ENCODE data around the gene EME1. TPM values are rescaled to one million over a fixed set of nuclear protein-coding genes. Genes with fewer than 3 reads are reported as not detected.

EME1 gene
- total and polyA plus RNA-seq, 2 of the 13 experiments (the other 11 are each of a cell fraction or from before 2014, with no cell fraction given): 20.7 to 24.6 TPM

DNA sequence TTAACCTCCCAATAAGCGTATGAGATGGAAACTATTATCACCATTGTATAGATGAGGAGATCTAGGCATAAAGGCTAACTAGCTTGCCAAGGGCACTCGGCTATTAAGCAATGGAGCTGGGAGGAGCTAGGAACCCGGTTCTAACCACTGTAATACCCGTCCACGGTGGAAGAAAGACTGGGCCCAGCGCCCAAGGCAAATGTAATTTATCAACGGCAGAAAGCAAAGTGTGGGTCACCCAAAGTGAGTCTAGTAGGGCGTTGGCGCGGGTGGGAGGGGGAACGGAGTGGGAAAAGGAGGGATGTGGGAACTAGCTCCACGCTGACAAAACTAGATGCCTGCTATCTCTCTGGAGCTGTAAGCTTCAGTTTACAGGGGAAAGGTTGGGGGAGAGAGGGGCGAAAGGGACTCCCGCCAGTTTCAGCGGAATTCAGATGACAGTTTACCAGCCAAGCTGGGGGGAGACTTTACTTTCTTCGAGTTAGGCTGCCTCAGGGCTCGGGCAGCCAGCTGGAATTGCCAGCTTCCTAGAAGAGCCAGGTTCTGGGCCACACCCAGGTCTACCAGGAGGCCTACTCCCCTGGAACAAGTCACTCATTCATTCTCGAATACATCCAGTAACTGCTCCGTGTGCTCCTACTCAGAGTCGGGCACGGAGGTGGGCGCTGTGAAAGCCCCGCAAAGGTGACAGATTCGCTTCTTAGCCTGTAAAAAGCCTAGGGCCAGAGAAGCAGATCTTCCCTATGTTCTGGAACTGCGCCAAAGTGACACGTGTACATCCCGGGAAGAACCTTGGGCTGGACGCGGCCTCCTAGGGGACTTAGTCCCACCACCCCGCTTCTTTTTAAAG, 23.5 kb downstream of the EME1 start (continued):
- TF ChIP-seq, protein P1, sequence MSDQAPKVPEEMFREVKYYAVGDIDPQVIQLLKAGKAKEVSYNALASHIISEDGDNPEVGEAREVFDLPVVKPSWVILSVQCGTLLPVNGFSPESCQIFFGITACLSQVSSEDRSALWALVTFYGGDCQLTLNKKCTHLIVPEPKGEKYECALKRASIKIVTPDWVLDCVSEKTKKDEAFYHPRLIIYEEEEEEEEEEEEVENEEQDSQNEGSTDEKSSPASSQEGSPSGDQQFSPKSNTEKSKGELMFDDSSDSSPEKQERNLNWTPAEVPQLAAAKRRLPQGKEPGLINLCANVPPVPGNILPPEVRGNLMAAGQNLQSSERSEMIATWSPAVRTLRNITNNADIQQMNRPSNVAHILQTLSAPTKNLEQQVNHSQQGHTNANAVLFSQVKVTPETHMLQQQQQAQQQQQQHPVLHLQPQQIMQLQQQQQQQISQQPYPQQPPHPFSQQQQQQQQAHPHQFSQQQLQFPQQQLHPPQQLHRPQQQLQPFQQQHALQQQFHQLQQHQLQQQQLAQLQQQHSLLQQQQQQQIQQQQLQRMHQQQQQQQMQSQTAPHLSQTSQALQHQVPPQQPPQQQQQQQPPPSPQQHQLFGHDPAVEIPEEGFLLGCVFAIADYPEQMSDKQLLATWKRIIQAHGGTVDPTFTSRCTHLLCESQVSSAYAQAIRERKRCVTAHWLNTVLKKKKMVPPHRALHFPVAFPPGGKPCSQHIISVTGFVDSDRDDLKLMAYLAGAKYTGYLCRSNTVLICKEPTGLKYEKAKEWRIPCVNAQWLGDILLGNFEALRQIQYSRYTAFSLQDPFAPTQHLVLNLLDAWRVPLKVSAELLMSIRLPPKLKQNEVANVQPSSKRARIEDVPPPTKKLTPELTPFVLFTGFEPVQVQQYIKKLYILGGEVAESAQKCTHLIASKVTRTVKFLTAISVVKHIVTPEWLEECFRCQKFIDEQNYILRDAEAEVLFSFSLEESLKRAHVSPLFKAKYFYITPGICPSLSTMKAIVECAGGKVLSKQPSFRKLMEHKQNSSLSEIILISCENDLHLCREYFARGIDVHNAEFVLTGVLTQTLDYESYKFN (CRISPR knock-in tag; conservative IDR thresholded peaks at IDR 0.05): no peak
- TF ChIP-seq BORCS8-MEF2B (CRISPR knock-in tag; IDR thresholded peaks at IDR 0.05): no peak
- TF ChIP-seq, protein P2, sequence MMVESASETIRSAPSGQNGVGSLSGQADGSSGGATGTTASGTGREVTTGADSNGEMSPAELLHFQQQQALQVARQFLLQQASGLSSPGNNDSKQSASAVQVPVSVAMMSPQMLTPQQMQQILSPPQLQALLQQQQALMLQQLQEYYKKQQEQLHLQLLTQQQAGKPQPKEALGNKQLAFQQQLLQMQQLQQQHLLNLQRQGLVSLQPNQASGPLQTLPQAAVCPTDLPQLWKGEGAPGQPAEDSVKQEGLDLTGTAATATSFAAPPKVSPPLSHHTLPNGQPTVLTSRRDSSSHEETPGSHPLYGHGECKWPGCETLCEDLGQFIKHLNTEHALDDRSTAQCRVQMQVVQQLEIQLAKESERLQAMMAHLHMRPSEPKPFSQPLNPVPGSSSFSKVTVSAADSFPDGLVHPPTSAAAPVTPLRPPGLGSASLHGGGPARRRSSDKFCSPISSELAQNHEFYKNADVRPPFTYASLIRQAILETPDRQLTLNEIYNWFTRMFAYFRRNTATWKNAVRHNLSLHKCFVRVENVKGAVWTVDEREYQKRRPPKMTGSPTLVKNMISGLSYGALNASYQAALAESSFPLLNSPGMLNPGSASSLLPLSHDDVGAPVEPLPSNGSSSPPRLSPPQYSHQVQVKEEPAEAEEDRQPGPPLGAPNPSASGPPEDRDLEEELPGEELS (CRISPR knock-in tag; IDR thresholded peaks at IDR 0.05): no peak
- no peak for TF ChIP-seq ZSCAN20 (CRISPR knock-in tag; IDR thresholded peaks at IDR 0.05; ENCODE audit: borderline replicate concordance)
- no peak for TF ChIP-seq SP1 (IDR thresholded peaks at IDR 0.05)
- TF ChIP-seq SP1 (CRISPR knock-in tag; IDR thresholded peaks at IDR 0.05): no peak
- TF ChIP-seq FOXA3 (CRISPR knock-in tag; IDR thresholded peaks at IDR 0.05): no peak
- no peak for TF ChIP-seq SOX5 (CRISPR knock-in tag; IDR thresholded peaks at IDR 0.05; ENCODE audit: borderline replicate concordance)
- no peak for TF ChIP-seq PPARG (CRISPR knock-in tag; conservative IDR thresholded peaks at IDR 0.05)
- no peak for TF ChIP-seq SETDB1 (CRISPR knock-in tag; IDR thresholded peaks at IDR 0.05; ENCODE audit: borderline replicate concordance)
- TF ChIP-seq ZNF749 (CRISPR knock-in tag; IDR thresholded peaks at IDR 0.05; ENCODE audit: borderline replicate concordance): 0 out of 2 replicates have a peak, but pooled peaks have one; percentile 39
- TF ChIP-seq NFATC3 (CRISPR knock-in tag; IDR thresholded peaks at IDR 0.05): no peak
- TF ChIP-seq, protein P3, sequence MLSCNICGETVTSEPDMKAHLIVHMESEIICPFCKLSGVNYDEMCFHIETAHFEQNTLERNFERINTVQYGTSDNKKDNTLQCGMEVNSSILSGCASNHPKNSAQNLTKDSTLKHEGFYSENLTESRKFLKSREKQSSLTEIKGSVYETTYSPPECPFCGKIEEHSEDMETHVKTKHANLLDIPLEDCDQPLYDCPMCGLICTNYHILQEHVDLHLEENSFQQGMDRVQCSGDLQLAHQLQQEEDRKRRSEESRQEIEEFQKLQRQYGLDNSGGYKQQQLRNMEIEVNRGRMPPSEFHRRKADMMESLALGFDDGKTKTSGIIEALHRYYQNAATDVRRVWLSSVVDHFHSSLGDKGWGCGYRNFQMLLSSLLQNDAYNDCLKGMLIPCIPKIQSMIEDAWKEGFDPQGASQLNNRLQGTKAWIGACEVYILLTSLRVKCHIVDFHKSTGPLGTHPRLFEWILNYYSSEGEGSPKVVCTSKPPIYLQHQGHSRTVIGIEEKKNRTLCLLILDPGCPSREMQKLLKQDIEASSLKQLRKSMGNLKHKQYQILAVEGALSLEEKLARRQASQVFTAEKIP (CRISPR knock-in tag; IDR thresholded peaks at IDR 0.05; ENCODE audit: borderline replicate concordance): no peak
- TF ChIP-seq, protein P4, sequence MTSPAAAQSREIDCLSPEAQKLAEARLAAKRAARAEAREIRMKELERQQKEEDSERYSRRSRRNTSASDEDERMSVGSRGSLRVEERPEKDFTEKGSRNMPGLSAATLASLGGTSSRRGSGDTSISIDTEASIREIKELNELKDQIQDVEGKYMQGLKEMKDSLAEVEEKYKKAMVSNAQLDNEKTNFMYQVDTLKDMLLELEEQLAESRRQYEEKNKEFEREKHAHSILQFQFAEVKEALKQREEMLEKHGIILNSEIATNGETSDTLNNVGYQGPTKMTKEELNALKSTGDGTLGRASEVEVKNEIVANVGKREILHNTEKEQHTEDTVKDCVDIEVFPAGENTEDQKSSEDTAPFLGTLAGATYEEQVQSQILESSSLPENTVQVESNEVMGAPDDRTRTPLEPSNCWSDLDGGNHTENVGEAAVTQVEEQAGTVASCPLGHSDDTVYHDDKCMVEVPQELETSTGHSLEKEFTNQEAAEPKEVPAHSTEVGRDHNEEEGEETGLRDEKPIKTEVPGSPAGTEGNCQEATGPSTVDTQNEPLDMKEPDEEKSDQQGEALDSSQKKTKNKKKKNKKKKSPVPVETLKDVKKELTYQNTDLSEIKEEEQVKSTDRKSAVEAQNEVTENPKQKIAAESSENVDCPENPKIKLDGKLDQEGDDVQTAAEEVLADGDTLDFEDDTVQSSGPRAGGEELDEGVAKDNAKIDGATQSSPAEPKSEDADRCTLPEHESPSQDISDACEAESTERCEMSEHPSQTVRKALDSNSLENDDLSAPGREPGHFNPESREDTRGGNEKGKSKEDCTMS (CRISPR knock-in tag; conservative IDR thresholded peaks at IDR 0.05): 0 out of 2 replicates have a peak, but pooled peaks have one; percentile 33
- TF ChIP-seq MATR3 (CRISPR knock-in tag; IDR thresholded peaks at IDR 0.05): no peak
- TF ChIP-seq EEA1 (CRISPR knock-in tag; IDR thresholded peaks at IDR 0.05; ENCODE audit: borderline replicate concordance): peak; percentile 79; the same call in 1 of the 2 replicates
- TF ChIP-seq JUN (CRISPR knock-in tag; IDR thresholded peaks at IDR 0.05): no peak
- no peak for TF ChIP-seq HMG20A (CRISPR knock-in tag; IDR thresholded peaks at IDR 0.05; ENCODE audit: borderline replicate concordance)
- TF ChIP-seq TAF1 (CRISPR knock-in tag; IDR thresholded peaks at IDR 0.05): no peak; the same call in 1 of the 2 replicates
- peak; percentile 76; the same call in 1 of the 2 replicates for TF ChIP-seq ZNF30 (CRISPR knock-in tag; IDR thresholded peaks at IDR 0.05)
